Esophagus (tissue), 2 donors: ENCODE measurements around the gene TACC2. TPM values are rescaled to one million over a fixed set of nuclear protein-coding genes. Genes with fewer than 3 reads are reported as not detected.
"Not testable (repeated sequence)": the region's sequence is repeated elsewhere in the genome, so short reads cannot be mapped to it uniquely, and the experiment has no call there.

Experiments
- H3K27ac ChIP-seq, 2 donors: one replicate each; pipeline ENCODE4 v1.5.1; 2013; ENCODE audit warnings: low read depth in 2 of 2, mild to moderate bottlenecking in 2 of 2, inconsistent platforms in 1 of 2, low read length in 1 of 2, moderate library complexity in 1 of 2
- H3K27me3 ChIP-seq, 2 donors: one replicate each; pipeline ENCODE4 v1.6.1; 2013; ENCODE audit warnings: low read length in 2 of 2, control low read depth in 1 of 2, mild to moderate bottlenecking in 1 of 2; ENCODE audit not compliant: insufficient read depth in 2 of 2, control insufficient read depth in 1 of 2
- H3K36me3 ChIP-seq, 2 donors: one replicate each; pipeline ENCODE4 v1.6.1; 2013; ENCODE audit warnings: low read length in 1 of 2; ENCODE audit not compliant: control insufficient read depth in 2 of 2, insufficient read depth in 2 of 2
- H3K4me1 ChIP-seq, 2 donors: one replicate each; pipeline ENCODE4 v1.6.1; 2013; ENCODE audit warnings: low read length in 1 of 2; ENCODE audit not compliant: control insufficient read depth in 2 of 2, insufficient read depth in 2 of 2
- H3K4me3 ChIP-seq, 2 donors: one replicate each; pipeline ENCODE4 v1.5.1; 2013; ENCODE audit warnings: low read length in 2 of 2, mild to moderate bottlenecking in 2 of 2, low read depth in 1 of 2, moderate library complexity in 1 of 2
- H3K9me3 ChIP-seq, 2 donors: one replicate each; pipeline ENCODE4 v1.6.1; 2013; ENCODE audit warnings: mild to moderate bottlenecking in 2 of 2, low read depth in 1 of 2, low read length in 1 of 2, moderate library complexity in 1 of 2; ENCODE audit not compliant: control insufficient read depth in 2 of 2, insufficient read depth in 1 of 2
- WGBS, 2 donors: extraction: QIAGEN DNeasy Blood & Tissue Kit; methylation state at CpG; one replicate each; pipeline ENCODE4 v1.1.7; 2013; 5-methylcytosine and 5-hydroxymethylcytosine counted together
- polyA plus RNA-seq, 2 donors: library from polyadenylated mRNA; stranded (reverse); fragments of 200-250 nt; gene quantifications; one replicate each; pipeline ENCODE4 v1.2.3, GENCODE V29; 2013
- donor health status: healthy with polysubstance abuse.
- donor health status: Bipolar disorder and iron deficiency.

The TACC2 gene
- polyA plus RNA-seq, 2 donors = 47.8 to 51.8 TPM

DNA sequence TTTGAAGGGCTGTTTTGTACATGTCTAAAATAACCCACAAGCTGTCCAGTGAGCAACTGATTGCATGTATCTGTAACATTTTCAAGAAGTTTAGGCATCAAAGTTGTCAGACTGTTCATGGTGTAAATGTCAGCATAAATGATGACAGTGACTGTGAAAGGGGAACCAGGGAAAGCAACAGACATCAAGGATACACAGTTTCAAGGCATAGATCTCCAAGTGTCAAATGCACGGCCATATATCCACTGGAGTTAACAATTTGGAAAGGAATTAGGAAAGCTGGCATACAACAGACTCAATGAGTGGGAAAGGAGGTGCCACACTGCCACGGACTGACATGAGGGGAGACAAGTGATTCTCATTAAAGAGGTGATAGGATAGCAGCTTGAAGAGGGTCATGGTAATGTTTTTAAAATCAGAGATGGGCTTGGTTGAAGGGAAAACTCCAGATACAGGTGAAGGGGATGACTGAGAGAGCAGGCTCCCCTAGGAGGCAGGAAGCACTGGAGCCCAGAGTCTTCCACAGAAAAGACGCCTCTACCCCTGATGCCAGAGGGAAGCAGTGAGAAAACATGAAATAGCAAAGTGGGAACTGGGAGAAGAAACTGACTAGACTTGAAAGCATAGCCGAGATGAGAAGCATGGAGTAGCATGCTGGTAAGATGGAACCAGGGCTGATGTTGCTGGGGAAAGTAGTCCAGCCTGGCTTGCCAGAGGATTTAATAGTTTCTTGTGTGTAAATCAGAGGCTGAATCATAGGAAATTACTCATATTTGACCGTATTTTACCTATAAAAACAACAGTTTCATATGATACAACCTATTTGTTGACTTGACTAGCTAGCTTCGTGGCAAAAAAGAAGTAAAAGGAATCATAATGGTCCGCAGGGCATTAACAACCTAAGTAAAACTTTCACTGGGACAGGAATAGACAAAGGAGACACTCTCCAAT, 32.6 kb upstream of the TACC2 start:
- peaks cover 0 to 4% of the 10 kb centered on the region in 2 donors for H3K36me3 ChIP-seq
- H3K4me3 ChIP-seq = no peak overlapping the region

DNA sequence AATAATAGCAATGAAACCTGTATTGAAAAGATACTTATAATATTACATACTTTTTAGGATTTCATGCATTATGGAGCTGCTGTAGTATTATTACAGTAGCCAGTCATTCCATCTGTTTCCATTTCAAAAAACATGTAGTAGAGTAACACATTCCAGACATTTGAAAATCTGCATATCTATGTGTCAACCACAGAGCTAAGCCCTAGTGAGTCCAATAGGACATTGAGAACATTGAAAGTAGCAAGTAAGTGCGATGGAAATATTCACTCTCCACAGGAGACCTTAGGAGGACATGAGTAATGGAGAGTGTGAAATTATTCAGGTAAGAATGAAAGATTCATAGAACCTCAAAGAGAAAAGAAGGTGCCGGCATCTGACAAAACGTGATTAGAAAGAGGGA, 29.3 kb upstream of the TACC2 start:
- Histone ChIP-seq H3K9me3 (no peaks in the 10 kb centered on the region), H3K36me3 (peaks cover 0 to 4% of the 10 kb centered on the region in 2 donors), H3K27me3 (no peaks in the 10 kb centered on the region), H3K4me1 (no peaks in the 10 kb centered on the region), H3K4me3 (no peak overlapping the region), H3K27ac (no peak overlapping the region)
- 89 to 93% methylated on average over 3 of the region's 3 CpGs for WGBS, 2 donors

More for the DNA sequence above, 32.6 kb upstream of the TACC2 start:
- Histone ChIP-seq H3K27ac (no peak overlapping the region), H3K9me3 (no peaks in the 10 kb centered on the region), H3K4me1 (no peaks in the 10 kb centered on the region), H3K27me3 (no peaks in the 10 kb centered on the region)
- WGBS, 2 donors = 75 to 81% methylated on average over 7 of the region's 7 CpGs

DNA sequence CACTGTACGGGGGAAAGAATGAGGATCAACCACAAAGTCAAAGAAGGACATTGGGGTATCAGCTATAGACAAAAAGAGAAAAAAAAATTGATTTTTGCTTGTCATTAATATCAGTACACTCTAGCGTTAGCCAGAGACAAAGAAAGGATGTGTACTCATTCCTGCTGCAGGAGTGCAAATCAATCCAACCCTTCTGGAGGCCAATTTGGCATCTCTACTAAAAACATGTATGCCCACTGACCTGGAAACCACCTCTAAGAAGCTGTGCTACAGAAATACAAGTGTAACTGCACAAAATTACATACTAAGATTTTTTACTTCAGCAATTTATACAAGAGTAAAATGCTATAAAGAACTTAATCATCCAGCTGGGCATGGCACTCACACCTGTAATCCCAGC, 27.5 kb upstream of the TACC2 start:
- H3K36me3 ChIP-seq = peaks cover 6 to 9% of the 10 kb centered on the region in 2 donors
- H3K27ac ChIP-seq = no peak overlapping the region
- WGBS, 2 donors = 93 to 94% methylated on average over 2 of the region's 2 CpGs
- no peaks in the 10 kb centered on the region for H3K27me3 ChIP-seq
- H3K9me3 ChIP-seq = no peaks in the 10 kb centered on the region
- no peaks in the 10 kb centered on the region for H3K4me1 ChIP-seq
- H3K4me3 ChIP-seq = no peak overlapping the region

DNA sequence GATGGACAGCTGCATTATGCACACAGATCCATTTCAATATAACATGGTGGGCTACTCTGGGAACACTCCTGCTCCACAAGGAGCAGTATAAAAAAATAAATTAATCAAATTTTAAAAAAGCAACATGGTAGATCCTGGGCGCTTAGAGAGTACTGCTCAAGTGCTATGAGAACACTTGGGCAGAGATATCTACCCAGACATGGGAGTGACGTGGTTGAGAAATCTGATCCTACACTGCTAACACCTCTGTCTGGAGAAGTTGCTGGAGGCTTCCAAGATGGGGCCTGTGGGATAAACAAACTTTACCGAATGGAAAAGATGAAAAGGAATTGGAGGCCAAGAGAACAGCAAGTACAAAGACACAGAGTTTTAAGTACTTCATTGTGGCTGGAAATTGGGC, 23.0 kb upstream of the TACC2 start:
- Histone ChIP-seq H3K4me3 (no peak overlapping the region), H3K27me3 (no peaks in the 10 kb centered on the region), H3K27ac (no peak overlapping the region), H3K9me3 (no peaks in the 10 kb centered on the region), H3K4me1 (no peaks in the 10 kb centered on the region), H3K36me3 (peaks cover 4 to 16% of the 10 kb centered on the region in 2 donors)
- WGBS, 2 donors = 90 to 91% methylated on average over 3 of the region's 3 CpGs

DNA sequence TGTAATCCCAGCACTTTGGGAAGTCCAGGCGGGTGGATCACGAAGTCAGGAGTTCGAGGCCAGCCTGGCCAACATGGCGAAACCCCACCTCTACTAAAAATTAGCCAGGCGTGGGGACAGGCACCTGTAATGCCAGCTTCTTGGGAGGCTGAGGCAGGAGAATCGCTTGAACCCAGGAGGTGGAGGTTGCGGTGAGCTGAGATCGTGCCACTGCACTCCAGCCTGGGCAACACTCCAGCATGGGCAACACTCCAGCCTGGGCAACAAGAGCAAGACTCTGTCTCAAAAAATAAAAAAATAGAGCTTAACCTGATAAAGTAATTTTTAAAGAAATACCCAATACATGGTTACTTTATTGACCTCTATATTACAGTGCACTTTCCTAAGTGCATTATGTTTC, 19.9 kb upstream of the TACC2 start:
- H3K27me3 ChIP-seq, H3K4me1 ChIP-seq, H3K9me3 ChIP-seq, H3K27ac ChIP-seq, H3K4me3 ChIP-seq: not testable (repeated sequence)
- 82 to 86% methylated on average over 8 of the region's 8 CpGs for WGBS, 2 donors
- H3K36me3 ChIP-seq = peaks cover 4 to 16% of the 10 kb centered on the region in 2 donors

DNA sequence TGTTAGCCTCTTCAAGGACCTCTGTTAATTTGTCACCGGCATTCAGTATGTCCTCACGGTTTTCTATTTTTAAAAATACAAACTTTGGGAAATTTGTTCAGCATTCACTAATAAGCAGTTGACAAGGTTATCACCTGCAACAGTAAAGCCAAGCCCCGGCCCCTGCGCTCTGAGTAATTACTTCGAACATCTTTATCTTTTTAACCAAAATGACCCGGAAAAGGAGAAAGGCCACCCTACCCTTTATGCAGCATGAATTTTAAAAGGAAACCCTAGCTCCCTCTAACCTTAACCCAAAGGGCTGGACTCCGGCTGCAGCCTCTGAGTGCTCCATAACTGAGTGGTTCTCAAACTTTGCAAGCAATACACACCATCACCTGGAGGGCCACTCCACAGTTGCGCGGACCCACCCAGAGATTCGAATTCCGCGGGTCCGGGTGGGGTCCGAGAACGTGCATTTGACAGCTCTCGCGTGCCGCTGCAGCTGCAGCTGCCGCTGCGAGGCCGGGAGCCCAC, 14.9 kb upstream of the TACC2 start:
- H3K27me3 ChIP-seq = no peaks in the 10 kb centered on the region
- H3K9me3 ChIP-seq = no peaks in the 10 kb centered on the region
- WGBS, 2 donors = 7 to 9% methylated on average over 21 of the region's 21 CpGs
- H3K4me3 ChIP-seq = peak overlapping the region; percentile 76 to 88
- peaks cover 0 to 8% of the 10 kb centered on the region in 2 donors for H3K4me1 ChIP-seq
- H3K36me3 ChIP-seq = peaks cover 0 to 4% of the 10 kb centered on the region in 2 donors
- H3K27ac ChIP-seq = peak overlapping the region; percentile 97 to 98

DNA sequence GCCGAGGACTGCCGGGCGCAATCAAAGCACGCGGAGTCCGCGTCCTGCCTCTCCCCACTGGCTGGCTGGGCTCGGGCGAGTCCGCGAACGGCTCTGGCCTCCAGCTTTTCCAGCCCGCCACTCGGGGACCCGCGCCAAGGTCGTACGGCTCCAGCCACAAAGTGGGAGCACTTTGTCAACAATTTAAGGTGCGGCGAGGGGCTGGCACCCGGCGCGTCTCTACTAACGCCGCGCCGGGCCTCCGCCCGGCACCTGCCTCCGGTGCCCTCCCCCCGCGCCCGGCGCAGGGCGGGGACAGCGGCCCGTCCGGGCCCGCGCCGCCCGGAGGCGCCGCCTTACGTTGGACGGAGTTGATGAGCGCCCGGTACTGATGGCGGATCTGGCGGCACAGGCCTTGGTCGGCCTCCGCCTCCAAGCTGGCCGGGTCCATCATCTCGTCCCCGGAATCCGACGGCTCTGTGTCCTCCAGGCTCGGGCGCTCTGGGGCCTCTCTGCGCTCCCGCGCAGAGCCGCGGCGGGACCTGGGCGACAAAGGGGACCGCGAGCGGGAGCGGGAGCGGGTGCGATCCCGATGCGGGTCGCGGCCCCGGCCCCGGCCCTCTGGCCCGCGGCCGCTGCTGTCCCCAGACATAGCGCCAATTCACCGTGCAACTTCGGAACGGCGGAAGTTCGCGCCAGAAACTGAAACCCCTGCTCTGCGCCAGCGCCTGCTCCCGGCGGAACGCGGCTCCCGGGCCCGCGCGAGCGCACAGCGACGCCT, 14.2 kb upstream of the TACC2 start, which contains the start of gene NSMCE4A:
Gene NSMCE4A (minus strand): TSS at position 683 of the 760 bp plus-strand sequence. CDS start 52 bp downstream, at position 631.
- Histone ChIP-seq H3K4me1 (peaks cover 0 to 8% of the 10 kb centered on the region in 2 donors), H3K9me3 (no peaks in the 10 kb centered on the region), H3K27ac (peak within 1 kb of the TSS; percentile 97 to 98), H3K27me3 (no peaks in the 10 kb centered on the region), H3K4me3 (peak within 1 kb of the TSS; percentile 76 to 88), H3K36me3 (peaks cover 0 to 4% of the 10 kb centered on the region in 2 donors)
- 0% methylated on average over 77 to 101 of the region's 101 CpGs for WGBS, 2 donors

DNA sequence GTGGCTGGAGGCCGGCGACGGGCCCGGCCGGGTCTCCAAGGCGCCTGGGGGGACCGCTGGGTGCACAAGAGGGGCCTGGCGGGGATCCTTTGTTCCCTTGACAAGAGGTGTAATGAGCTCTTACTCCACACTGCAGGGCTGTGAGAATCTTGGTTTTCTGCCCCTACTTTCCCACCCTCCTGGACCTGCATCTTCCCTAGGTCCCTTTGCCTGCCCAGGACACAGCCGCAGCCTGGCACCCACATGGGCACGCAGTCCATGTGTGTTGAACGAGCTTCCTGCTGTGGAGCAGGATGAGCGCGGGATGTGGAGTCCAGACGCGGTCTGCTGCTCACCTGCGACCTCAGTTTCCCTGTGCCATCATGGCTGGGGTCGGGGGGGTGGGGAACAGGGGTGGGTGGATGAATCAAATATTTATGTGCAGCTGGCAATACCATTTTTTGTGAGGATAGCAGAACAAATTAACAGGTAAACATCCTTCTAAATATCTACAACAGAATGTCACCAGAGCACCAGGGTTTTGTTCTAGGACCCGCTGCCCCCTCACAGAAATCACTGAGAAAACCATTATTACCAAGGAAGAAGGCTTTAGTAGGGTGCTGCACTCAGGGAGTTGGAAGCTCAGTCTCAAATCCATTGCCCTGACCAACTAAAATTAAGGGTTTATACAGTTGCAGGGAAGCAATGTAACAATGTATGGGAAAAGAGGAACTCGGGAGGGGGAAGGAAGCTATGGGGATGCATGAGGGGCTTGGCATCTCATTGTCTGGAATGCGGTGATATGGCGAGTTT, 13.5 kb upstream of the TACC2 start:
- H3K27me3 ChIP-seq = no peaks in the 10 kb centered on the region
- peak overlapping the region; percentile 97 to 98 for H3K27ac ChIP-seq
- peaks cover 0 to 8% of the 10 kb centered on the region in 2 donors for H3K4me1 ChIP-seq
- WGBS, 2 donors = 32 to 33% methylated on average over 21 of the region's 21 CpGs
- H3K9me3 ChIP-seq = no peaks in the 10 kb centered on the region
- peaks cover 0 to 2% of the 10 kb centered on the region in 2 donors for H3K36me3 ChIP-seq
- peak overlapping the region; percentile 76 to 88 for H3K4me3 ChIP-seq

DNA sequence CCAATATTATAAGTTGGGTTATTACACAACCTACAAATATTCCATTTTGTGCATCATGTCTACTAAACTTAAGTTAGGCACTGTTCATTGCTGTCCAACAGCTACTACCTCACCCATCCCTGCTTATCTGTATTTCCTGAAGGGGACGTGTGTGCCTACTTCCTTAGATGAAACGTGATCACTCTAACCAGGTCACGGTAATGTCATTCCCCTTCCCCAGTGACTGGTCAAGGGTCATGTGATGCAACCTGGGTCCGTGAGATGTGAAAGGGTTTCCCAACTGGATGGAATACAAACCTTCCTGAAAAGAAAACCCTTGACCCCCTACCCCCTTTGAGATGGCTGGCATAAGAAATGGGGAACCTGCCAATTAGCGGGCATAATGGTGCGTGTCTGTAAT, 12.4 kb upstream of the TACC2 start:
- Histone ChIP-seq H3K27me3 (no peaks in the 10 kb centered on the region), H3K36me3 (no peaks in the 10 kb centered on the region), H3K9me3 (no peaks in the 10 kb centered on the region), H3K4me1 (peaks cover 0 to 8% of the 10 kb centered on the region in 2 donors), H3K27ac (no peak overlapping the region), H3K4me3 (no peak overlapping the region)
- 89 to 94% methylated on average over 6 of the region's 6 CpGs for WGBS, 2 donors
